ENCODE measurements around the gene COQ9. TPM values are rescaled to one million over a fixed set of nuclear protein-coding genes. Genes with fewer than 3 reads are reported as not detected.

COQ9 gene
- total RNA-seq, 1 donor from 2014 or later, result 35.7 TPM

- Histone ChIP-seq H3K4me1 (peaks cover 3 to 13% of the 10 kb centered on the region in 2 donors), H3K36me3 (no peaks in the 10 kb centered on the region), H3K4me3 (no peak overlapping the region), H3K27ac (no peak overlapping the region), H3K9me3 (no peaks in the 10 kb centered on the region), H3K27me3 (no peaks in the 10 kb centered on the region)
- TF ChIP-seq CTCF (IDR thresholded peaks at IDR 0.05), result no peak
- intact Hi-C loops (cut with DNase I), result no loop called here
- DNase-seq (ENCODE audit: low spot score in 2 of 2), result no peak
These were observed 34.7 kb upstream of the COQ9 start for GRCh38 chr16:57412584-57412983.

GRCh38 chr16:57413301-57413730 is 34.0 kb upstream of the COQ9 start:
- H3K4me1 ChIP-seq, result peaks cover 3 to 14% of the 10 kb centered on the region in 2 donors
- intact Hi-C loops (cut with DNase I), result no loop called here
- H3K27ac ChIP-seq, result no peak overlapping the region
- no peaks in the 10 kb centered on the region for H3K9me3 ChIP-seq
- TF ChIP-seq CTCF (IDR thresholded peaks at IDR 0.05), result no peak
- H3K4me3 ChIP-seq, result no peak overlapping the region
- DNase-seq (ENCODE audit: low spot score in 2 of 2), result no peak
- no peaks in the 10 kb centered on the region for H3K36me3 ChIP-seq
- no peaks in the 10 kb centered on the region for H3K27me3 ChIP-seq

- no peaks in the 10 kb centered on the region for H3K36me3 ChIP-seq
- H3K27me3 ChIP-seq, result no peaks in the 10 kb centered on the region
- no peak for TF ChIP-seq CTCF (IDR thresholded peaks at IDR 0.05)
- H3K4me1 ChIP-seq, result peaks cover 3 to 18% of the 10 kb centered on the region in 2 donors
- no peak overlapping the region for H3K4me3 ChIP-seq
- no peak for DNase-seq (ENCODE audit: low spot score in 2 of 2)
- intact Hi-C loops (cut with DNase I), result no loop called here
- no peak overlapping the region for H3K27ac ChIP-seq
- H3K9me3 ChIP-seq, result no peaks in the 10 kb centered on the region
These were observed 33.5 kb upstream of the COQ9 start for GRCh38 chr16:57413733-57414132.

- intact Hi-C loops (cut with DNase I), result loop anchor here (2.0 to 5.0 kb wide), 2 partner anchors 31 to 99 kb away; no protein-coding TSS in a partner anchor
- no peaks in the 10 kb centered on the region for H3K9me3 ChIP-seq
- H3K27ac ChIP-seq, result no peak overlapping the region
- peaks cover 3 to 26% of the 10 kb centered on the region in 2 donors for H3K4me1 ChIP-seq
- no peak for TF ChIP-seq CTCF (IDR thresholded peaks at IDR 0.05)
- no peaks in the 10 kb centered on the region for H3K36me3 ChIP-seq
- H3K27me3 ChIP-seq, result no peaks in the 10 kb centered on the region
- DNase-seq (ENCODE audit: low spot score in 2 of 2), result no peak
- H3K4me3 ChIP-seq, result no peak overlapping the region
These were observed 31.2 kb upstream of the COQ9 start for GRCh38 chr16:57416084-57416483.

- Histone ChIP-seq H3K36me3 (no peaks in the 10 kb centered on the region), H3K27me3 (no peaks in the 10 kb centered on the region), H3K4me1 (peaks cover 3 to 35% of the 10 kb centered on the region in 2 donors), H3K4me3 (peak overlapping the region in 1 of 2 donors; percentile 33), H3K27ac (peak overlapping the region; percentile 76 to 82), H3K9me3 (no peaks in the 10 kb centered on the region)
- DNase-seq (ENCODE audit: low spot score in 2 of 2), result no peak
- intact Hi-C loops (cut with DNase I), result loop anchor here (2.0 to 5.0 kb wide), 3 partner anchors 47 to 102 kb away; partner anchors contain the start of gene CX3CL1
- TF ChIP-seq CTCF (IDR thresholded peaks at IDR 0.05), result no peak
These were observed 27.8 kb upstream of the COQ9 start for GRCh38 chr16:57419506-57419905.

All from ascending aorta (tissue), 2 donors.